ENCODE measurements around the gene IFRD2. TPM values are rescaled to one million over a fixed set of nuclear protein-coding genes. Genes with fewer than 3 reads are reported as not detected.

The IFRD2 gene
- total and polyA plus RNA-seq, 3 experiments from 2014 or later = 66.8 to 192 (median 191) TPM

GRCh38 chr3:50278123-50278879, 13.9 kb downstream of the IFRD2 start:
- Histone ChIP-seq H3K27ac (ENCODE audit: low read depth, low read length) (no peak overlapping the region), H3K4me3 (ENCODE audit: low read length) (no peak overlapping the region), H3K4me1 (ENCODE audit: insufficient read depth, low read length) (peaks cover 24% of the 10 kb centered on the region), H3K27me3 (ENCODE audit: insufficient read depth, low read length, poor library complexity, severe bottlenecking) (peaks cover 24% of the 10 kb centered on the region), H3K36me3 (ENCODE audit: insufficient read depth, low read length) (no peaks in the 10 kb centered on the region), H3K9me3 (ENCODE audit: low read length) (no peaks in the 10 kb centered on the region)
- CTCF ChIA-PET = interaction anchor here (1.4 to 2.2 kb wide), 4 partner anchors 18 to 86 kb away, joined by 3 to 10 read pairs (median 6); no protein-coding TSS in a partner anchor
- DNase-seq = no peak
- Mint-ChIP-seq H3K4me1 (peaks cover 15 to 26% (median 19%) of the 10 kb centered on the region in 3 donors), H3K27ac (peak overlapping the region in 1 of 8 donors; percentile 61), H3K36me3 (no peaks in the 10 kb centered on the region), H3K4me3 (no peak overlapping the region), H3K9me3 (no peaks in the 10 kb centered on the region), H3K27me3 (peaks cover 24 to 29% of the 10 kb centered on the region in 2 donors)
- POLR2A ChIA-PET = interaction anchor here (1.4 kb wide), 1 partner anchor 43 kb away, joined by 4 read pairs; the partner anchor contains the start of gene GNAI2

GRCh38 chr3:50276762-50277101, 15.5 kb downstream of the IFRD2 start:
- Mint-ChIP-seq H3K4me3 (no peak overlapping the region), H3K36me3 (no peaks in the 10 kb centered on the region), H3K27me3 (peaks cover 28 to 34% of the 10 kb centered on the region in 2 donors), H3K9me3 (no peaks in the 10 kb centered on the region), H3K4me1 (peaks cover 20 to 32% (median 24%) of the 10 kb centered on the region in 3 donors), H3K27ac (no peak overlapping the region)
- CTCF ChIA-PET = interaction anchor here (1.0 to 7.2 kb wide), 5 partner anchors 13 to 96 kb away, joined by 3 to 86 read pairs (median 3); no protein-coding TSS in a partner anchor
- no peak overlapping the region for H3K4me3 ChIP-seq (ENCODE audit: low read length)
- H3K4me1 ChIP-seq (ENCODE audit: insufficient read depth, low read length) = peaks cover 28% of the 10 kb centered on the region
- H3K27me3 ChIP-seq (ENCODE audit: insufficient read depth, low read length, poor library complexity, severe bottlenecking) = peaks cover 28% of the 10 kb centered on the region
- no peaks in the 10 kb centered on the region for H3K9me3 ChIP-seq (ENCODE audit: low read length)
- DNase-seq = no peak
- H3K27ac ChIP-seq (ENCODE audit: low read depth, low read length) = no peak overlapping the region
- H3K36me3 ChIP-seq (ENCODE audit: insufficient read depth, low read length) = no peaks in the 10 kb centered on the region
- POLR2A ChIA-PET = no interaction called here

- POLR2A ChIA-PET = no interaction called here
These were observed 16.1 kb downstream of the IFRD2 start for GRCh38 chr3:50275996-50276761.

GRCh38 chr3:50275141-50275995, 16.9 kb downstream of the IFRD2 start:
- no peak for DNase-seq
- H3K27ac ChIP-seq (ENCODE audit: low read depth, low read length) = no peak overlapping the region
- H3K4me3 ChIP-seq (ENCODE audit: low read length) = no peak overlapping the region
- peaks cover 28% of the 10 kb centered on the region for H3K27me3 ChIP-seq (ENCODE audit: insufficient read depth, low read length, poor library complexity, severe bottlenecking)
- peaks cover 28% of the 10 kb centered on the region for H3K4me1 ChIP-seq (ENCODE audit: insufficient read depth, low read length)
- peak overlapping the region in 1 of 8 donors; percentile 34 for H3K27ac Mint-ChIP-seq
- POLR2A ChIA-PET = no interaction called here
- peaks cover 23 to 32% (median 24%) of the 10 kb centered on the region in 3 donors for H3K4me1 Mint-ChIP-seq
- H3K9me3 ChIP-seq (ENCODE audit: low read length) = no peaks in the 10 kb centered on the region
- H3K36me3 ChIP-seq (ENCODE audit: insufficient read depth, low read length) = no peaks in the 10 kb centered on the region
- H3K4me3 Mint-ChIP-seq = peak overlapping the region in 6 of 7 donors; percentile 31 to 72 (median 62)
- H3K27me3 Mint-ChIP-seq = peaks cover 28 to 34% of the 10 kb centered on the region in 2 donors
- no peaks in the 10 kb centered on the region for H3K9me3 Mint-ChIP-seq
- H3K36me3 Mint-ChIP-seq = no peaks in the 10 kb centered on the region
- CTCF ChIA-PET = interaction anchor here (0.7 to 7.2 kb wide), 15 partner anchors 9 to 81 kb away, joined by 3 to 86 read pairs (median 4); partner anchors contain the start of genes HYAL3 and NAA80

More at GRCh38 chr3:50275996-50276761, 16.1 kb downstream of the IFRD2 start:
- Histone ChIP-seq H3K4me1 (ENCODE audit: insufficient read depth, low read length) (peaks cover 28% of the 10 kb centered on the region), H3K27me3 (ENCODE audit: insufficient read depth, low read length, poor library complexity, severe bottlenecking) (peaks cover 28% of the 10 kb centered on the region), H3K36me3 (ENCODE audit: insufficient read depth, low read length) (no peaks in the 10 kb centered on the region), H3K4me3 (ENCODE audit: low read length) (no peak overlapping the region), H3K27ac (ENCODE audit: low read depth, low read length) (no peak overlapping the region), H3K9me3 (ENCODE audit: low read length) (no peaks in the 10 kb centered on the region)
- Mint-ChIP-seq H3K27ac (peak overlapping the region in 1 of 8 donors; percentile 34), H3K36me3 (no peaks in the 10 kb centered on the region), H3K4me1 (peaks cover 23 to 32% (median 24%) of the 10 kb centered on the region in 3 donors), H3K4me3 (peak overlapping the region in 4 of 7 donors; percentile 12 to 72 (median 51)), H3K9me3 (no peaks in the 10 kb centered on the region), H3K27me3 (peaks cover 28 to 34% of the 10 kb centered on the region in 2 donors)
- DNase-seq = no peak
- CTCF ChIA-PET = interaction anchor here (0.9 to 7.2 kb wide), 8 partner anchors 10 to 95 kb away, joined by 3 to 86 read pairs (median 3); no protein-coding TSS in a partner anchor

- POLR2A ChIA-PET = no interaction called here
- Histone ChIP-seq H3K27me3 (ENCODE audit: insufficient read depth, low read length, poor library complexity, severe bottlenecking) (peaks cover 28% of the 10 kb centered on the region), H3K4me3 (ENCODE audit: low read length) (no peak overlapping the region), H3K36me3 (ENCODE audit: insufficient read depth, low read length) (no peaks in the 10 kb centered on the region), H3K4me1 (ENCODE audit: insufficient read depth, low read length) (peaks cover 28% of the 10 kb centered on the region), H3K9me3 (ENCODE audit: low read length) (no peaks in the 10 kb centered on the region), H3K27ac (ENCODE audit: low read depth, low read length) (no peak overlapping the region)
- Mint-ChIP-seq H3K27me3 (peaks cover 28 to 34% of the 10 kb centered on the region in 2 donors), H3K27ac (peak overlapping the region in 6 of 8 donors; percentile 38 to 82 (median 78)), H3K9me3 (no peaks in the 10 kb centered on the region), H3K36me3 (no peaks in the 10 kb centered on the region), H3K4me1 (peaks cover 23 to 32% (median 24%) of the 10 kb centered on the region in 3 donors), H3K4me3 (peak overlapping the region; percentile 15 to 67 (median 54))
- DNase-seq = peak; percentile 55 to 81 (median 65)
- CTCF ChIA-PET = interaction anchor here (0.7 to 7.2 kb wide), 14 partner anchors 10 to 80 kb away, joined by 3 to 86 read pairs (median 4); partner anchors contain the start of genes HYAL3 and NAA80
These were observed 17.7 kb downstream of the IFRD2 start for GRCh38 chr3:50274371-50275104.

GRCh38 chr3:50273689-50274065, 18.6 kb downstream of the IFRD2 start:
- ChIA-PET CTCF (interaction anchor here (1.0 to 7.2 kb wide), 2 partner anchors 17 to 79 kb away, joined by 3 to 86 read pairs; no protein-coding TSS in a partner anchor), POLR2A (no interaction called here)
- Mint-ChIP-seq H3K4me3 (peak overlapping the region in 2 of 7 donors; percentile 62 to 67), H3K27ac (no peak overlapping the region), H3K36me3 (no peaks in the 10 kb centered on the region), H3K27me3 (peaks cover 27 to 35% of the 10 kb centered on the region in 2 donors), H3K4me1 (peaks cover 23 to 32% (median 24%) of the 10 kb centered on the region in 3 donors), H3K9me3 (no peaks in the 10 kb centered on the region)
- no peak overlapping the region for H3K4me3 ChIP-seq (ENCODE audit: low read length)
- no peaks in the 10 kb centered on the region for H3K36me3 ChIP-seq (ENCODE audit: insufficient read depth, low read length)
- H3K27ac ChIP-seq (ENCODE audit: low read depth, low read length) = no peak overlapping the region
- no peaks in the 10 kb centered on the region for H3K9me3 ChIP-seq (ENCODE audit: low read length)
- no peak for DNase-seq
- peaks cover 28% of the 10 kb centered on the region for H3K4me1 ChIP-seq (ENCODE audit: insufficient read depth, low read length)
- peaks cover 28% of the 10 kb centered on the region for H3K27me3 ChIP-seq (ENCODE audit: insufficient read depth, low read length, poor library complexity, severe bottlenecking)

All from CD8-positive, alpha-beta memory T cell (primary cell).